DND-41 (cell line): ENCODE measurements around the gene PMEPA1.

ENCODE experiments used
- ATAC-seq: fragments of 200-7000 bp; cut with Tn5 transposase; 3 replicates; pipeline ENCODE4 v1.9.1; 2021; ENCODE audit warnings: low read depth; ENCODE audit not compliant: insufficient read depth
- DNase-seq: peaks from one replicate; pipeline ENCODE4 v3.0.0-alpha.2; 2020
- H2AFZ ChIP-seq: 2 replicates; pipeline ENCODE4 v1.6.0; 2012; ENCODE audit warnings: low read depth, low read length
- H3K27ac ChIP-seq: 2 replicates; pipeline ENCODE4 v1.5.1; 2012; ENCODE audit warnings: low read length, inconsistent platforms
- H3K27me3 ChIP-seq: fragments of 200-600 bp; sonication (generic); 2 replicates; pipeline ENCODE4 v1.6.0; 2012; ENCODE audit warnings: low read length, mild to moderate bottlenecking, inconsistent platforms; ENCODE audit not compliant: insufficient read depth, poor library complexity
- H3K36me3 ChIP-seq: 2 replicates; pipeline ENCODE4 v1.5.1; 2012; ENCODE audit warnings: low read length, inconsistent platforms; ENCODE audit not compliant: insufficient read depth
- H3K4me1 ChIP-seq: 2 replicates; pipeline ENCODE4 v1.5.1; 2012; ENCODE audit warnings: mild to moderate bottlenecking, low read length; ENCODE audit not compliant: insufficient read depth
- H3K4me2 ChIP-seq: 2 replicates; pipeline ENCODE4 v1.6.0; 2012; ENCODE audit warnings: mild to moderate bottlenecking, moderate library complexity, low read length, inconsistent platforms; ENCODE audit not compliant: insufficient read depth
- H3K4me3 ChIP-seq, 2 experiments: fragments of 200-600 bp in 1 of 2; shearing (Covaris generic) in 1 of 2; 2 replicates each; pipeline ENCODE4 v1.5.1; 2012 to 2016; ENCODE audit warnings: inconsistent platforms in 2 of 2, low read length in 2 of 2, mild to moderate bottlenecking in 2 of 2, low read depth in 1 of 2, moderate library complexity in 1 of 2
- H3K79me2 ChIP-seq: 2 replicates; pipeline ENCODE4 v1.6.0; 2012; ENCODE audit warnings: low read length, inconsistent platforms; ENCODE audit not compliant: insufficient read depth
- H3K9ac ChIP-seq: 2 replicates; pipeline ENCODE4 v1.6.0; 2012; ENCODE audit warnings: low read depth, mild to moderate bottlenecking, inconsistent platforms, low read length, moderate library complexity
- H3K9me3 ChIP-seq: 2 replicates; pipeline ENCODE4 v1.5.1; 2012; ENCODE audit warnings: low read length, moderate library complexity, mild to moderate bottlenecking, inconsistent platforms; ENCODE audit not compliant: insufficient read depth, severe bottlenecking
- H4K20me1 ChIP-seq: 2 replicates; pipeline ENCODE4 v1.6.0; 2012; ENCODE audit warnings: low read length; ENCODE audit not compliant: insufficient read depth
- EZH2 ChIP-seq: IDR thresholded peaks from 3 replicates; pipeline ENCODE4 v1.6.1; 2012; ENCODE audit warnings: borderline replicate concordance, low read depth, mild to moderate bottlenecking, moderate library complexity, low read length, inconsistent platforms; ENCODE audit not compliant: severe bottlenecking
- TF ChIP-seq, protein P1 (sequence below): IDR thresholded peaks from 2 replicates; pipeline ENCODE4 v1.5.1; 2012; ENCODE audit warnings: borderline replicate concordance, low read length, moderate library complexity, mild to moderate bottlenecking; ENCODE audit not compliant: poor library complexity, severe bottlenecking; ENCODE audit errors: extremely low read depth

PMEPA1 gene

DNA sequence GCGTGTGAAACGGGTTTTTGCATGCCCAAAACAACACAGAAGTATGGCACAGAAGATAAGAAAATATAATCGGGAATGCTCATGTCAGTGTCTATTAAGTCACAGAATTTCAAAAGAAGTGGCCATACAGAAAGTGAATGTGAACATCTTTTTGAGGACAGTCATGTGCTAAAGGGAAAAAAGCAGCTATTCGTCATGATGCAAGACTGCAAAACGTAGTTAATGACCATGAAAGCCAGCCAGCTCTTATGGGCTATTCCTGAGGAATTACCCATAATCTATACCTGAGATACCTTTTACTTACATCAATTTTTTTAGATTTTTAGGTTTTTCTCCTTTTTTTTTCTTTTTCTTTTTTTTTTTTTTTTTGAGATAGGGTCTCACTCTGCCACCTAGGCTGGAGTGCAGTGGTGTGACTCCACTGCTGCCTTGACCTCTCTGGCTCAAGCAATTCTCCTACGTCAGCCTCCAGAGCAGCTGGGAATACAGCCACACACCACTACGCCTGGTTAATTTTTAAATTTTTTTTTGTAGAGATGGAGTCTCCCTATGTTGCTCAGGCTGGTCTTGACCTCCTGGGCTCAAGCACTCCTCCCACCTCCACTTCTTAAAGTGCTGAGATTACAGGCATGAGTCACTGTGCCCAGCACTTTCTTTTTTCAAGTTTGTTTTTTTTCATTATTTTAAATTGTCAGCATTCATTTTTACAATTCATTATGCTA lies 71.5 kb downstream of the PMEPA1 start:
- Histone ChIP-seq H3K9ac (no peak overlapping the region), H3K4me2 (no peak overlapping the region), H3K27me3 (peaks cover 22% of the 10 kb centered on the region), H2AFZ (no peak overlapping the region), H4K20me1 (no peaks in the 10 kb centered on the region), H3K9me3 (peaks cover 2% of the 10 kb centered on the region), H3K4me1 (peaks cover 5% of the 10 kb centered on the region; the same call in 1 of the 2 replicates), H3K79me2 (no peaks in the 10 kb centered on the region), H3K27ac (no peak overlapping the region), H3K4me3 (no peak overlapping the region), H3K36me3 (no peaks in the 10 kb centered on the region)
- no peak for DNase-seq
- no peak for ATAC-seq
- TF ChIP-seq, protein P1, sequence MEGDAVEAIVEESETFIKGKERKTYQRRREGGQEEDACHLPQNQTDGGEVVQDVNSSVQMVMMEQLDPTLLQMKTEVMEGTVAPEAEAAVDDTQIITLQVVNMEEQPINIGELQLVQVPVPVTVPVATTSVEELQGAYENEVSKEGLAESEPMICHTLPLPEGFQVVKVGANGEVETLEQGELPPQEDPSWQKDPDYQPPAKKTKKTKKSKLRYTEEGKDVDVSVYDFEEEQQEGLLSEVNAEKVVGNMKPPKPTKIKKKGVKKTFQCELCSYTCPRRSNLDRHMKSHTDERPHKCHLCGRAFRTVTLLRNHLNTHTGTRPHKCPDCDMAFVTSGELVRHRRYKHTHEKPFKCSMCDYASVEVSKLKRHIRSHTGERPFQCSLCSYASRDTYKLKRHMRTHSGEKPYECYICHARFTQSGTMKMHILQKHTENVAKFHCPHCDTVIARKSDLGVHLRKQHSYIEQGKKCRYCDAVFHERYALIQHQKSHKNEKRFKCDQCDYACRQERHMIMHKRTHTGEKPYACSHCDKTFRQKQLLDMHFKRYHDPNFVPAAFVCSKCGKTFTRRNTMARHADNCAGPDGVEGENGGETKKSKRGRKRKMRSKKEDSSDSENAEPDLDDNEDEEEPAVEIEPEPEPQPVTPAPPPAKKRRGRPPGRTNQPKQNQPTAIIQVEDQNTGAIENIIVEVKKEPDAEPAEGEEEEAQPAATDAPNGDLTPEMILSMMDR: no peak
- no peak for TF ChIP-seq EZH2

DNA sequence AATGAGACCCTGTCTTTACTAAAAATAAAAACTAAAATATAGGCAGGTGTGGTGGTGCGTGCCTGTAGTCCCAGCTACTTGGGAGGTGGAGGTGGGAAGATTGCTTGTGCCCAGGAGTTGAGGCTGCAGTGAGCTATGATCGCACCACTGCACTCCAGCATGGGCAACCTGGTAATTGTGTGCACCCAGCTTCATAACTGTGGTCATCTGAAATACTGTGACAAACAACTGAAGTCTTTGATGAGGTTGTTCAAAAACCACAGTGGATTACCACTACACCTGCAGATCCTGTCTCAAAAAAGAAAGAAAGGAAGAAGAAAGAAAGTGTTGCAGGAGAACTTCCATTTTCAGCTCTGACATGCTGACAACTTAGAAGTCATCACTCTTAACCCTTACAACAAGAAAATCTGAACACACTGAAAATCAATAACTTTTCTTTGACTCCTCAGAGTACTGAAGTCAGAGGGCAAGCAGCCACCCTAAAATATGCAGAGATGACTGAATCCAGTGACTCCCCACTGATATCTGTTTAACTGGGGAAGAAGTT lies 75.8 kb downstream of the PMEPA1 start:
- Histone ChIP-seq H4K20me1 (no peaks in the 10 kb centered on the region), H3K27me3 (peaks cover 7% of the 10 kb centered on the region), H3K4me3 (no peak overlapping the region), H3K9ac (no peak overlapping the region), H3K9me3 (peaks cover 2% of the 10 kb centered on the region), H3K36me3 (no peaks in the 10 kb centered on the region), H2AFZ (no peak overlapping the region), H3K4me1 (peaks cover 8% of the 10 kb centered on the region), H3K27ac (no peak overlapping the region), H3K79me2 (no peaks in the 10 kb centered on the region), H3K4me2 (no peak overlapping the region)
- DNase-seq (peak; percentile 65), ATAC-seq (peak; percentile 98)
- TF ChIP-seq, protein P1: no peak
- TF ChIP-seq EZH2: no peak

DNA sequence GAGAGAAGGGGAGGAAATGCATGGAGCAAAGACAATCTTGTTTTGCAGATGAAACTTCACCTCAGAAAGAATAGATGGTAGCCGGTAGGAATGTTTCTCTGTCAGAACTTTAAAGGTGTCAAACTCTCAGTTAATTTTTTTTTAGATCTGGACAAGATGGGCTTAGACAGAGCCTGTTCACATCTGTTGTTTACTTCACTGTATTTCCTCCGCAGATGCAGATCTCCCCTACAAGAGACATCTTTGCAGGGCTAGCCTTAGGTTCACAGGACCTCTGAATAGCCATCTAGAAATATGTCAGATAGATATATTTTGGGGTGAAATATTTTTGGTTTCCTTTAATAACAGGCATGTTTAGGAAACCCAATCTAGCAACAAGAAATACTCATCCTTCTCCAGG lies 77.5 kb downstream of the PMEPA1 start:
- H3K27ac ChIP-seq: no peak overlapping the region
- H3K4me2 ChIP-seq: no peak overlapping the region
- H3K9me3 ChIP-seq: peaks cover 2% of the 10 kb centered on the region
- no peak overlapping the region for H3K9ac ChIP-seq
- H3K27me3 ChIP-seq: peaks cover 3% of the 10 kb centered on the region
- ATAC-seq (no peak), DNase-seq (no peak)
- peaks cover 25% of the 10 kb centered on the region for H3K4me1 ChIP-seq
- no peak overlapping the region for H3K4me3 ChIP-seq
- no peaks in the 10 kb centered on the region for H3K79me2 ChIP-seq
- H4K20me1 ChIP-seq: no peaks in the 10 kb centered on the region
- TF ChIP-seq, protein P1: no peak
- TF ChIP-seq EZH2: no peak
- H2AFZ ChIP-seq: no peak overlapping the region
- no peaks in the 10 kb centered on the region for H3K36me3 ChIP-seq
